Ishikawa (cell line): ENCODE results near the gene SPTBN5.

Experiments
- CEBPB ChIP-seq: IDR thresholded peaks from 2 replicates; pipeline ENCODE4 v1.6.1; 2012
- CREB1 ChIP-seq: IDR thresholded peaks from 2 replicates; pipeline ENCODE4 v1.6.1; 2012; ENCODE audit warnings: low read depth
- EGR1 ChIP-seq: IDR thresholded peaks from 2 replicates; pipeline ENCODE4 v1.6.1; 2012
- EP300 ChIP-seq: IDR thresholded peaks from 2 replicates; pipeline ENCODE4 v1.6.1; 2012; ENCODE audit warnings: borderline replicate concordance
- FOXM1 ChIP-seq: IDR thresholded peaks from 2 replicates; pipeline ENCODE4 v1.6.1; 2012; ENCODE audit warnings: low read depth, borderline replicate concordance
- MAX ChIP-seq: IDR thresholded peaks from 2 replicates; pipeline ENCODE4 v1.6.1; 2012
- NFIC ChIP-seq: IDR thresholded peaks from 2 replicates; pipeline ENCODE4 v1.6.1; 2012
- RAD21 ChIP-seq: IDR thresholded peaks from 2 replicates; pipeline ENCODE4 v1.6.1; 2012; ENCODE audit warnings: low read depth
- REST ChIP-seq: IDR thresholded peaks from 2 replicates; pipeline ENCODE4 v1.6.1; 2012; ENCODE audit warnings: low read depth, mild to moderate bottlenecking
- TAF1 ChIP-seq: IDR thresholded peaks from 2 replicates; pipeline ENCODE4 v1.6.1; 2012; ENCODE audit warnings: low read depth, mild to moderate bottlenecking
- TCF12 ChIP-seq: IDR thresholded peaks from 2 replicates; pipeline ENCODE4 v1.6.1; 2012; ENCODE audit warnings: low read depth
- TEAD4 ChIP-seq: IDR thresholded peaks from 2 replicates; pipeline ENCODE4 v1.6.1; 2012
- USF1 ChIP-seq: IDR thresholded peaks from 2 replicates; pipeline ENCODE4 v1.6.1; 2012
- YY1 ChIP-seq: IDR thresholded peaks from 2 replicates; pipeline ENCODE4 v1.6.1; 2012; ENCODE audit warnings: low read depth
- ZBTB7A ChIP-seq: IDR thresholded peaks from 2 replicates; pipeline ENCODE4 v1.6.1; 2012; ENCODE audit warnings: low read depth

SPTBN5 gene

GRCh38 chr15:41877631-41878354 is 16.1 kb downstream of the SPTBN5 start:
- TF ChIP-seq EP300: no peak
- no peak for TF ChIP-seq CEBPB
- no peak for TF ChIP-seq RAD21
- no peak for TF ChIP-seq TAF1

GRCh38 chr15:41876689-41877088 is 17.2 kb downstream of the SPTBN5 start:
- TF ChIP-seq TCF12 (no peak), ZBTB7A (no peak), TAF1 (no peak), YY1 (no peak)

GRCh38 chr15:41876007-41876406 is 17.8 kb downstream of the SPTBN5 start:
- no peak for TF ChIP-seq FOXM1
- TF ChIP-seq ZBTB7A: no peak
- TF ChIP-seq EGR1: no peak
- no peak for TF ChIP-seq CEBPB
- no peak for TF ChIP-seq USF1
- no peak for TF ChIP-seq NFIC
- no peak for TF ChIP-seq REST
- no peak for TF ChIP-seq TEAD4
- no peak for TF ChIP-seq RAD21
- no peak for TF ChIP-seq MAX
- TF ChIP-seq TCF12: no peak
- TF ChIP-seq EP300: no peak
- TF ChIP-seq YY1: no peak
- no peak for TF ChIP-seq CREB1
- no peak for TF ChIP-seq TAF1

- TF ChIP-seq FOXM1: no peak
- no peak for TF ChIP-seq USF1
- no peak for TF ChIP-seq CREB1
- no peak for TF ChIP-seq TAF1
Observed at GRCh38 chr15:41874736-41875135, 19.1 kb downstream of the SPTBN5 start.

- TF ChIP-seq FOXM1: no peak
- no peak for TF ChIP-seq RAD21
- TF ChIP-seq MAX: no peak
- TF ChIP-seq USF1: no peak
- TF ChIP-seq ZBTB7A: no peak
- no peak for TF ChIP-seq TEAD4
- no peak for TF ChIP-seq CEBPB
- TF ChIP-seq YY1: no peak
- no peak for TF ChIP-seq REST
- TF ChIP-seq NFIC: no peak
- no peak for TF ChIP-seq EP300
Observed at GRCh38 chr15:41873711-41874110, 20.1 kb downstream of the SPTBN5 start.

GRCh38 chr15:41872166-41872747 is 21.6 kb downstream of the SPTBN5 start:
- TF ChIP-seq EP300 (no peak), NFIC (no peak), CREB1 (no peak), TAF1 (no peak), ZBTB7A (no peak), FOXM1 (no peak), TCF12 (no peak), RAD21 (no peak), USF1 (no peak), CEBPB (no peak), TEAD4 (no peak), REST (no peak), MAX (no peak), YY1 (no peak), EGR1 (no peak)
